Neuronal stem cell (in vitro differentiated cells): ENCODE data around the gene WNT3A.

Experiments used
- DNase-seq: peaks from one replicate; pipeline ENCODE4 v3.0.0-alpha.2; 2013; ENCODE audit warnings: low spot score
- H2AFZ ChIP-seq: one replicate; pipeline ENCODE4 v1.6.1; 2013; ENCODE audit warnings: mild to moderate bottlenecking, low read length, inconsistent platforms
- H2AK5ac ChIP-seq: 2 replicates; pipeline ENCODE4 v1.6.1; 2013; ENCODE audit warnings: low read depth, mild to moderate bottlenecking, inconsistent platforms, low read length, moderate library complexity, mixed read lengths
- H2BK120ac ChIP-seq: 2 replicates; pipeline ENCODE4 v1.6.1; 2013; ENCODE audit warnings: low read depth, mild to moderate bottlenecking, inconsistent platforms, low read length, moderate library complexity, mixed read lengths
- H2BK12ac ChIP-seq: one replicate; pipeline ENCODE4 v1.6.1; 2013; ENCODE audit warnings: low read length, inconsistent platforms
- H2BK15ac ChIP-seq: 2 replicates; pipeline ENCODE4 v1.6.1; 2013; ENCODE audit warnings: mild to moderate bottlenecking, low read length, inconsistent platforms, mixed read lengths
- H2BK5ac ChIP-seq: one replicate; pipeline ENCODE4 v1.6.1; 2013; ENCODE audit warnings: inconsistent platforms, mild to moderate bottlenecking, low read length, moderate library complexity
- H3K14ac ChIP-seq: one replicate; pipeline ENCODE4 v1.6.1; 2013; ENCODE audit warnings: low read length, inconsistent platforms
- H3K18ac ChIP-seq: 2 replicates; pipeline ENCODE4 v1.6.1; 2013; ENCODE audit warnings: low read length, inconsistent platforms
- H3K23ac ChIP-seq: 2 replicates; pipeline ENCODE4 v1.6.1; 2013; ENCODE audit warnings: low read depth, mild to moderate bottlenecking, mixed read lengths, low read length, inconsistent platforms; ENCODE audit not compliant: poor library complexity
- H3K27ac ChIP-seq: replicated peaks from 3 replicates; pipeline ENCODE4 v1.5.1; 2013; ENCODE audit warnings: low read length, inconsistent platforms
- H3K27me3 ChIP-seq, 3 experiments: 2 replicates each; pipeline ENCODE4 v1.6.1; 2013; ENCODE audit warnings: low read length in 3 of 3, mild to moderate bottlenecking in 2 of 3, inconsistent platforms in 1 of 3, low read depth in 1 of 3, mixed read lengths in 1 of 3, moderate library complexity in 1 of 3; ENCODE audit not compliant: control insufficient read depth in 3 of 3, insufficient read depth in 3 of 3
- H3K36me3 ChIP-seq, 2 donors: replicated peaks in 1 of 2; 2 replicates each; pipeline ENCODE4 v1.6.1; 2013; ENCODE audit warnings: low read length in 2 of 2; ENCODE audit not compliant: control insufficient read depth in 2 of 2, insufficient read depth in 2 of 2
- H3K4ac ChIP-seq: 2 replicates; pipeline ENCODE4 v1.6.1; 2013; ENCODE audit warnings: inconsistent platforms, mild to moderate bottlenecking, low read length, moderate library complexity
- H3K4me1 ChIP-seq, 2 donors: 1 replicate in 1 of 2; 2 replicates in 1 of 2; pipeline ENCODE4 v1.6.1; 2013; ENCODE audit warnings: low read length in 2 of 2, low read depth in 1 of 2; ENCODE audit not compliant: control insufficient read depth in 2 of 2, insufficient read depth in 1 of 2
- H3K4me2 ChIP-seq: one replicate; pipeline ENCODE4 v1.6.1; 2013; ENCODE audit warnings: mild to moderate bottlenecking, low read length, inconsistent platforms; ENCODE audit not compliant: insufficient read depth, poor library complexity, severe bottlenecking
- H3K4me3 ChIP-seq, 2 donors: 2 replicates each; pipeline ENCODE4 v1.5.1; 2013; ENCODE audit warnings: low read length in 2 of 2, mild to moderate bottlenecking in 2 of 2, inconsistent platforms in 1 of 2, moderate library complexity in 1 of 2
- H3K79me1 ChIP-seq: one replicate; pipeline ENCODE4 v1.6.1; 2013; ENCODE audit warnings: low read depth, mild to moderate bottlenecking, inconsistent platforms, low read length, moderate library complexity
- H3K9ac ChIP-seq: one replicate; pipeline ENCODE4 v1.6.1; 2013; ENCODE audit warnings: mild to moderate bottlenecking, low read depth, low read length, inconsistent platforms; ENCODE audit not compliant: poor library complexity
- H3K9me3 ChIP-seq, 2 donors: replicated peaks in 1 of 2; 2 replicates each; pipeline versions ENCODE3 to v1.6.1; 2013; ENCODE audit warnings: low read length in 2 of 2, mild to moderate bottlenecking in 2 of 2, inconsistent platforms in 1 of 2, low read depth in 1 of 2, mixed read lengths in 1 of 2, moderate library complexity in 1 of 2; ENCODE audit not compliant: control insufficient read depth in 2 of 2, insufficient read depth in 1 of 2
- H4K8ac ChIP-seq: one replicate; pipeline ENCODE4 v1.6.1; 2013; ENCODE audit warnings: low read depth, mild to moderate bottlenecking, inconsistent platforms, low read length, moderate library complexity
- H4K91ac ChIP-seq: one replicate; pipeline ENCODE4 v1.6.1; 2013; ENCODE audit warnings: low read length, low read depth, mild to moderate bottlenecking, inconsistent platforms; ENCODE audit not compliant: poor library complexity
- WGBS, 2 donors: extraction: QIAGEN DNeasy Blood & Tissue Kit; methylation state at CpG; one replicate each; pipeline ENCODE4 v1.1.7; 2013; ENCODE audit warnings: missing lambda C conversion rate in 2 of 2, mixed read lengths in 1 of 2; ENCODE audit not compliant: insufficient read length in 2 of 2, insufficient replicate concordance in 1 of 2; ENCODE audit errors: extremely low coverage in 2 of 2; 5-methylcytosine and 5-hydroxymethylcytosine counted together

The WNT3A gene

GRCh38 chr1:228016653-228017355, 10.0 kb downstream of the WNT3A start:
- Histone ChIP-seq H3K9ac (no peak overlapping the region), H2BK120ac (no peak overlapping the region), H3K4ac (no peak overlapping the region), H3K4me2 (no peak overlapping the region), H2BK15ac (no peak overlapping the region), H4K91ac (no peak overlapping the region), H3K4me3 (no peak overlapping the region), H2BK12ac (no peak overlapping the region), H3K36me3 (no peaks in the 10 kb centered on the region), H2AFZ (no peak overlapping the region), H4K8ac (no peak overlapping the region), H3K4me1 (no peaks in the 10 kb centered on the region), H3K23ac (peak overlapping the region; percentile 58), H3K18ac (no peak overlapping the region), H3K79me1 (no peaks in the 10 kb centered on the region), H3K9me3 (no peaks in the 10 kb centered on the region), H3K27me3 (peaks cover 0 to 29% (median 5%) of the 10 kb centered on the region in 3 experiments), H2BK5ac (no peak overlapping the region), H3K14ac (no peak overlapping the region), H2AK5ac (no peak overlapping the region), H3K27ac (no peak overlapping the region)
- no CpG with 5 or more reads among the region's 12 CpGs for WGBS, 2 donors
- no peak for DNase-seq

GRCh38 chr1:228017356-228018124, 10.7 kb downstream of the WNT3A start:
- H3K4me3 ChIP-seq: no peak overlapping the region
- H3K4me1 ChIP-seq: no peaks in the 10 kb centered on the region
- no peak overlapping the region for H2BK120ac ChIP-seq
- H3K27me3 ChIP-seq: peaks cover 0 to 21% (median 3%) of the 10 kb centered on the region in 3 experiments
- H2BK15ac ChIP-seq: no peak overlapping the region
- no peak overlapping the region for H2BK5ac ChIP-seq
- no peak overlapping the region for H3K18ac ChIP-seq
- H3K9ac ChIP-seq: no peak overlapping the region
- H2AK5ac ChIP-seq: no peak overlapping the region
- H3K36me3 ChIP-seq: no peaks in the 10 kb centered on the region
- WGBS, 2 donors: no CpG with 5 or more reads among the region's 16 CpGs
- H2AFZ ChIP-seq: no peak overlapping the region
- peak overlapping the region; percentile 58 for H3K23ac ChIP-seq
- H2BK12ac ChIP-seq: no peak overlapping the region
- H3K27ac ChIP-seq: no peak overlapping the region
- DNase-seq: no peak
- no peak overlapping the region for H3K4me2 ChIP-seq
- no peak overlapping the region for H3K4ac ChIP-seq
- no peaks in the 10 kb centered on the region for H3K9me3 ChIP-seq
- H4K8ac ChIP-seq: no peak overlapping the region
- no peak overlapping the region for H3K14ac ChIP-seq
- no peak overlapping the region for H4K91ac ChIP-seq
- H3K79me1 ChIP-seq: no peaks in the 10 kb centered on the region

- H3K4me3 ChIP-seq: no peak overlapping the region
- no CpG with 5 or more reads among the region's 5 CpGs for WGBS, 2 donors
- H3K4me2 ChIP-seq: no peak overlapping the region
- no peak overlapping the region for H3K18ac ChIP-seq
- H4K91ac ChIP-seq: no peak overlapping the region
- no peak overlapping the region for H3K27ac ChIP-seq
- no peak overlapping the region for H2AFZ ChIP-seq
- H3K14ac ChIP-seq: no peak overlapping the region
- H4K8ac ChIP-seq: no peak overlapping the region
- H3K79me1 ChIP-seq: no peaks in the 10 kb centered on the region
- no peaks in the 10 kb centered on the region for H3K36me3 ChIP-seq
- no peak overlapping the region for H2BK12ac ChIP-seq
- no peaks in the 10 kb centered on the region for H3K4me1 ChIP-seq
- no peak overlapping the region for H2BK15ac ChIP-seq
- no peak overlapping the region for H3K4ac ChIP-seq
- no peak overlapping the region for H3K9ac ChIP-seq
- H3K23ac ChIP-seq: no peak overlapping the region
- peaks cover 0 to 17% (median 2%) of the 10 kb centered on the region in 3 experiments for H3K27me3 ChIP-seq
- H2BK120ac ChIP-seq: no peak overlapping the region
- DNase-seq: no peak
- H2BK5ac ChIP-seq: no peak overlapping the region
- H3K9me3 ChIP-seq: no peaks in the 10 kb centered on the region
- no peak overlapping the region for H2AK5ac ChIP-seq
These were observed 11.3 kb downstream of the WNT3A start for GRCh38 chr1:228018125-228018398.

GRCh38 chr1:228018961-228019721, 12.3 kb downstream of the WNT3A start:
- Histone ChIP-seq H3K18ac (peak overlapping the region; percentile 25), H3K23ac (no peak overlapping the region), H2BK120ac (no peak overlapping the region), H4K8ac (peak overlapping the region; percentile 84), H4K91ac (no peak overlapping the region), H2AK5ac (no peak overlapping the region), H2BK15ac (no peak overlapping the region), H3K14ac (no peak overlapping the region), H2BK12ac (no peak overlapping the region), H3K36me3 (no peaks in the 10 kb centered on the region), H3K4me2 (no peak overlapping the region), H3K4me1 (no peaks in the 10 kb centered on the region), H3K4me3 (no peak overlapping the region), H3K9ac (peak overlapping the region; percentile 38), H3K4ac (no peak overlapping the region), H2BK5ac (no peak overlapping the region), H3K9me3 (no peaks in the 10 kb centered on the region), H3K27me3 (peaks cover 0 to 15% (median 4%) of the 10 kb centered on the region in 3 experiments), H2AFZ (no peak overlapping the region), H3K27ac (no peak overlapping the region), H3K79me1 (no peaks in the 10 kb centered on the region)
- WGBS, 2 donors: no CpG with 5 or more reads among the region's 9 CpGs
- no peak for DNase-seq
